Forelimb muscle (tissue), 1 donor: Measurements from ENCODE around the gene RNASEH1. TPM values are rescaled to one million over a fixed set of nuclear protein-coding genes. Genes with fewer than 3 reads are reported as not detected.

ENCODE experiments used
- DNase-seq: peaks from one replicate; pipeline ENCODE4 v3.0.0-alpha.2; 2013; ENCODE audit warnings: low read depth
- polyA plus RNA-seq: library from polyadenylated mRNA; unstranded; fragments of 120-200 nt; gene quantifications from one replicate; pipeline ENCODE4 v1.2.1, GENCODE V29; 2013; ENCODE audit not compliant: insufficient read length

Gene RNASEH1
- 18.5 TPM for polyA plus RNA-seq

GRCh38 chr2:3558205-3559014, at the start of gene RNASEH1:
Gene RNASEH1 (minus strand): TSS chr2:3558333. CDS start chr2:3558260, 73 bp downstream.
- DNase-seq: peak; percentile 96

- no peak for DNase-seq
Observed at GRCh38 chr2:3606370-3607201, 48.5 kb upstream of the RNASEH1 start.

GRCh38 chr2:3606028-3606369, 47.9 kb upstream of the RNASEH1 start:
- DNase-seq: no peak

- DNase-seq: no peak
Observed at GRCh38 chr2:3604991-3605961, 47.1 kb upstream of the RNASEH1 start.

GRCh38 chr2:3604207-3604877, 46.2 kb upstream of the RNASEH1 start:
- DNase-seq: no peak

GRCh38 chr2:3603536-3604206, 45.5 kb upstream of the RNASEH1 start:
- no peak for DNase-seq

- DNase-seq: no peak
Observed at GRCh38 chr2:3602553-3603339, 44.6 kb upstream of the RNASEH1 start.

- no peak for DNase-seq
Observed at GRCh38 chr2:3601561-3602271, 43.6 kb upstream of the RNASEH1 start.

GRCh38 chr2:3600256-3600855, 42.2 kb upstream of the RNASEH1 start:
- no peak for DNase-seq

- DNase-seq: no peak
Observed at GRCh38 chr2:3598912-3599854, 41.0 kb upstream of the RNASEH1 start.

- DNase-seq: no peak
Observed at GRCh38 chr2:3598197-3598910, 40.2 kb upstream of the RNASEH1 start.

- no peak for DNase-seq
Observed at GRCh38 chr2:3597567-3597966, 39.4 kb upstream of the RNASEH1 start.

GRCh38 chr2:3596901-3597417, 38.8 kb upstream of the RNASEH1 start:
- no peak for DNase-seq

GRCh38 chr2:3595985-3596384, 37.9 kb upstream of the RNASEH1 start:
- DNase-seq: no peak

GRCh38 chr2:3595404-3595803, 37.3 kb upstream of the RNASEH1 start:
- no peak for DNase-seq

GRCh38 chr2:3594493-3595281, 36.6 kb upstream of the RNASEH1 start, which contains the start of gene COLEC11:
Gene COLEC11 (plus strand): TSS chr2:3595112. CDS start chr2:3604341, 9,229 bp downstream.
- no peak for DNase-seq
